Activated CD4-positive, CD25-positive, alpha-beta regulatory T cell (primary cell): ENCODE data around the gene IL22RA1.

ENCODE experiments used
- DNase-seq, 4 experiments: peaks; one replicate each; lab custom pipeline; 2025; lab: John Stamatoyannopoulos, UW

IL22RA1 gene

GRCh38 chr1:24074817-24075589 is 67.9 kb downstream of the IL22RA1 start:
- DNase-seq, result no peak

GRCh38 chr1:24074196-24074595 is 68.7 kb downstream of the IL22RA1 start:
- no peak for DNase-seq

- DNase-seq, result no peak
Measured at GRCh38 chr1:24071941-24072340, 71.0 kb downstream of the IL22RA1 start.

GRCh38 chr1:24070821-24071393 is 72.0 kb downstream of the IL22RA1 start:
- DNase-seq, result peak; percentile 39 to 56 (median 50)

GRCh38 chr1:24069817-24070216 is 73.1 kb downstream of the IL22RA1 start:
- DNase-seq, result no peak
